Tibial nerve (tissue), 3 donors: ENCODE measurements around the gene RIN3.

Experiments used
- CTCF ChIP-seq, 5 experiments: fragments of 200-600 bp in 3 of 5; fragments of 450-650 bp in 2 of 5; sonication (generic) in 3 of 5; IDR thresholded peaks; one replicate each; pipeline ENCODE4 v1.5.1; 2016 to 2019; ENCODE audit warnings: antibody characterized with exemption in 5 of 5, mild to moderate bottlenecking in 3 of 5, moderate library complexity in 2 of 5
- POLR2A ChIP-seq, 2 donors: fragments of 450-650 bp; IDR thresholded peaks; one replicate each; pipeline ENCODE4 v1.6.1; 2017; ENCODE audit warnings: antibody characterized with exemption in 2 of 2, mild to moderate bottlenecking in 2 of 2, moderate library complexity in 2 of 2

- TF ChIP-seq POLR2A (IDR thresholded peaks at IDR 0.05) (no peak), CTCF (IDR thresholded peaks at IDR 0.05) (no peak)
Observed at GRCh38 chr14:92605274-92605940, 91.8 kb downstream of the RIN3 start.
